Keratinocyte (primary cell): ENCODE results near the gene SPOCK1. TPM values are rescaled to one million over a fixed set of nuclear protein-coding genes. Genes with fewer than 3 reads are reported as not detected.

Experiments
- DNase-seq: peaks from one replicate; pipeline ENCODE4 v3.0.0-alpha.2; 2011; ENCODE audit warnings: low read depth, missing footprints, low spot score
- FAIRE-seq: peaks from 2 replicates; lab custom pipeline; 2011; peaks lifted over from hg19 to GRCh38; lab: Jason Lieb, UNC
- H2AFZ ChIP-seq: 2 replicates; pipeline ENCODE4 v1.6.0; 2012; ENCODE audit warnings: low read length, control low read depth, inconsistent platforms; ENCODE audit not compliant: control insufficient read depth
- H3K27ac ChIP-seq: 2 replicates; pipeline ENCODE4 v1.5.1; 2011; ENCODE audit warnings: low read length; ENCODE audit not compliant: control insufficient read depth, insufficient read depth
- H3K27me3 ChIP-seq: 3 replicates; pipeline ENCODE4 v1.6.0; 2011; ENCODE audit warnings: low read length; ENCODE audit not compliant: control insufficient read depth, insufficient read depth; ENCODE audit errors: extremely low read depth
- H3K36me3 ChIP-seq, 2 experiments: 2 replicates in 1 of 2; 3 replicates in 1 of 2; pipeline ENCODE4 v1.5.1; 2011; ENCODE audit warnings: low read length in 2 of 2, mild to moderate bottlenecking in 1 of 2; ENCODE audit not compliant: control insufficient read depth in 2 of 2, insufficient read depth in 2 of 2; ENCODE audit errors: extremely low read depth in 1 of 2
- H3K4me1 ChIP-seq: 3 replicates; pipeline ENCODE4 v1.5.1; 2011; ENCODE audit warnings: low read length; ENCODE audit not compliant: control insufficient read depth, insufficient read depth; ENCODE audit errors: extremely low read depth
- H3K4me2 ChIP-seq: 3 replicates; pipeline ENCODE4 v1.6.0; 2011; ENCODE audit warnings: low read depth, low read length; ENCODE audit not compliant: control insufficient read depth, insufficient read depth; ENCODE audit errors: extremely low read depth
- H3K4me3 ChIP-seq, 3 experiments: fragments of 200-600 bp in 1 of 3; sonication (generic) in 1 of 3; 2 replicates in 2 of 3; 3 replicates in 1 of 3; pipeline ENCODE4 v1.5.1; 2011 to 2016; ENCODE audit warnings: low read length in 3 of 3, mild to moderate bottlenecking in 3 of 3, control low read depth in 2 of 3, inconsistent platforms in 1 of 3, low read depth in 1 of 3, mixed read lengths in 1 of 3, mixed run types in 1 of 3, moderate library complexity in 1 of 3; ENCODE audit not compliant: control insufficient read depth in 2 of 3, insufficient read depth in 2 of 3; ENCODE audit errors: extremely low read depth in 1 of 3
- H3K79me2 ChIP-seq: 2 replicates; pipeline ENCODE4 v1.6.0; 2012; ENCODE audit warnings: low read length; ENCODE audit not compliant: control insufficient read depth, insufficient read depth
- H3K9ac ChIP-seq: 3 replicates; pipeline ENCODE4 v1.6.0; 2011; ENCODE audit warnings: low read length; ENCODE audit not compliant: control insufficient read depth, insufficient read depth; ENCODE audit errors: extremely low read depth
- H3K9me1 ChIP-seq: 3 replicates; pipeline ENCODE4 v1.6.0; 2011; ENCODE audit warnings: low read length; ENCODE audit not compliant: control insufficient read depth, insufficient read depth; ENCODE audit errors: extremely low read depth
- H3K9me3 ChIP-seq: 2 replicates; pipeline ENCODE4 v1.5.1; 2012; ENCODE audit warnings: low read depth, low read length; ENCODE audit not compliant: control insufficient read depth
- H4K20me1 ChIP-seq: 3 replicates; pipeline ENCODE4 v1.6.0; 2011; ENCODE audit warnings: low read length; ENCODE audit not compliant: control insufficient read depth, insufficient read depth; ENCODE audit errors: extremely low read depth
- EZH2 ChIP-seq: IDR thresholded peaks from one replicate; pipeline ENCODE4 v1.6.1; 2012; ENCODE audit warnings: inconsistent platforms, mild to moderate bottlenecking, low read length, moderate library complexity
- dilution Hi-C: fragments of 300-500 bp; cut with MboI; formaldehyde crosslinking; loops from one replicate; pipeline ENCODE4 v1.7.0; 2020; ENCODE audit warnings: low sequenced_read_pairs; ENCODE audit not compliant: extremely low pct_ligation_motif_present
- polyA plus RNA-seq, 5 experiments: library from polyadenylated mRNA; depleted of rRNA in 3 of 5; stranded (reverse) in 3 of 5; stranded (forward) in 1 of 5; unstranded in 1 of 5; fragments of >200 nt; gene quantifications; 1 replicate in 1 of 5; 2 replicates in 3 of 5; 3 replicates in 1 of 5; pipeline versions ENCODE4 v1.2.1 to v1.2.3, GENCODE V29; 2011 to 2012; ENCODE audit warnings: missing spikeins in 2 of 5, low read depth in 1 of 5, low replicate concordance in 1 of 5
- TF ChIP-seq, protein P1 (sequence below), 3 experiments: IDR thresholded peaks in 1 of 3; conservative IDR thresholded peaks in 1 of 3; optimal IDR thresholded peaks in 1 of 3; 2 replicates in 2 of 3; 3 replicates in 1 of 3; pipeline versions ENCODE3 to v1.5.1; 2011; ENCODE audit warnings: low read length in 3 of 3, mild to moderate bottlenecking in 3 of 3, moderate library complexity in 2 of 3, control low read depth in 1 of 3, inconsistent platforms in 1 of 3; ENCODE audit not compliant: insufficient read depth in 2 of 3; ENCODE audit errors: extremely low read depth in 1 of 3

SPOCK1 gene
- polyA plus RNA-seq, 1 donor (not counting 4 experiments of a cell fraction or from before 2014, with no cell fraction given): 5.5 TPM

- Histone ChIP-seq H3K9me3 (no peaks in the 10 kb centered on the region), H3K27me3 (no peaks in the 10 kb centered on the region), H2AFZ (no peak overlapping the region), H3K4me1 (no peaks in the 10 kb centered on the region), H3K9me1 (no peaks in the 10 kb centered on the region), H3K4me3 (no peak overlapping the region), H3K4me2 (no peak overlapping the region), H3K79me2 (no peaks in the 10 kb centered on the region), H3K36me3 (no peaks in the 10 kb centered on the region), H3K27ac (no peak overlapping the region), H4K20me1 (no peaks in the 10 kb centered on the region), H3K9ac (no peak overlapping the region)
- no peak for DNase-seq
- dilution Hi-C loops: no loop called here
- FAIRE-seq: no peak
- TF ChIP-seq EZH2: no peak
- TF ChIP-seq, protein P1, sequence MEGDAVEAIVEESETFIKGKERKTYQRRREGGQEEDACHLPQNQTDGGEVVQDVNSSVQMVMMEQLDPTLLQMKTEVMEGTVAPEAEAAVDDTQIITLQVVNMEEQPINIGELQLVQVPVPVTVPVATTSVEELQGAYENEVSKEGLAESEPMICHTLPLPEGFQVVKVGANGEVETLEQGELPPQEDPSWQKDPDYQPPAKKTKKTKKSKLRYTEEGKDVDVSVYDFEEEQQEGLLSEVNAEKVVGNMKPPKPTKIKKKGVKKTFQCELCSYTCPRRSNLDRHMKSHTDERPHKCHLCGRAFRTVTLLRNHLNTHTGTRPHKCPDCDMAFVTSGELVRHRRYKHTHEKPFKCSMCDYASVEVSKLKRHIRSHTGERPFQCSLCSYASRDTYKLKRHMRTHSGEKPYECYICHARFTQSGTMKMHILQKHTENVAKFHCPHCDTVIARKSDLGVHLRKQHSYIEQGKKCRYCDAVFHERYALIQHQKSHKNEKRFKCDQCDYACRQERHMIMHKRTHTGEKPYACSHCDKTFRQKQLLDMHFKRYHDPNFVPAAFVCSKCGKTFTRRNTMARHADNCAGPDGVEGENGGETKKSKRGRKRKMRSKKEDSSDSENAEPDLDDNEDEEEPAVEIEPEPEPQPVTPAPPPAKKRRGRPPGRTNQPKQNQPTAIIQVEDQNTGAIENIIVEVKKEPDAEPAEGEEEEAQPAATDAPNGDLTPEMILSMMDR (optimal IDR thresholded peaks at IDR 0.05 in 1 of 3, IDR thresholded peaks at IDR 0.05 in 1 of 3, conservative IDR thresholded peaks at IDR 0.05 in 1 of 3; ENCODE audit: extremely low read depth in 1 of 3, insufficient read depth in 2 of 3, low read length in 3 of 3): no peak
Measured at GRCh38 chr5:137446615-137447014, 52.5 kb downstream of the SPOCK1 start.

DNA sequence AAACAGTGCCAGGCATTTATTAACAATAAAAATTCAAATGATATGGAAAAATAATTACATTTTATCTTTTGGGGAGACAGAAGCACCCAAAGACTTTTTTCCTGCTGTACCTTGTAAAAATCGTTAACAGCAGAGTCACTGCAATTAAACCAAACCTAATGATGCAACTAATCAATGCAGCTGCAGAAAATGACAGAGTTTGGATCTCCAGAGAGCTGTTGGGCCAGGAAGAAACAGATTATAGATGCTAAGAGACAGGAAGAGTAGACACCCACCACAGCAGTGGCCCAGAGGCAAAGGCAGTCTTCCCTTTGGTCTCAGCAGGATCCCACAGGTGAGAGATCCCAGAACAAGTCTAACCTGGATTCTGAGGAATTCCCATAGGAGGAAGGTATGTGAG lies 53.0 kb downstream of the SPOCK1 start:
- Histone ChIP-seq H2AFZ (no peak overlapping the region), H3K9ac (no peak overlapping the region), H3K27ac (no peak overlapping the region), H4K20me1 (no peaks in the 10 kb centered on the region), H3K79me2 (no peaks in the 10 kb centered on the region), H3K4me3 (no peak overlapping the region), H3K4me1 (no peaks in the 10 kb centered on the region), H3K27me3 (no peaks in the 10 kb centered on the region), H3K9me3 (no peaks in the 10 kb centered on the region), H3K9me1 (no peaks in the 10 kb centered on the region), H3K4me2 (no peak overlapping the region), H3K36me3 (no peaks in the 10 kb centered on the region)
- FAIRE-seq: no peak
- no peak for DNase-seq
- dilution Hi-C loops: no loop called here
- no peak for TF ChIP-seq EZH2
- TF ChIP-seq, protein P1 (optimal IDR thresholded peaks at IDR 0.05 in 1 of 3, IDR thresholded peaks at IDR 0.05 in 1 of 3, conservative IDR thresholded peaks at IDR 0.05 in 1 of 3; ENCODE audit: extremely low read depth in 1 of 3, insufficient read depth in 2 of 3, low read length in 3 of 3): no peak
